Left lung (tissue), 10 donors: ENCODE data around the gene WWTR1. TPM values are rescaled to one million over a fixed set of nuclear protein-coding genes. Genes with fewer than 3 reads are reported as not detected.
A peak's percentile ranks its signal among the peaks of the same experiment; 100 is the strongest.

Experiments used
- ATAC-seq: fragments of 200-7000 bp; cut with Tn5 transposase; one replicate; pipeline ENCODE4 v1.9.1; 2020; ENCODE audit warnings: moderate library complexity
- DNase-seq, 4 donors: peaks; one replicate each; pipeline ENCODE4 v3.0.0-alpha.2; 2013 to 2020
- H3K27ac ChIP-seq, 2 donors: fragments of 200-600 bp; sonication (generic) in 1 of 2; one replicate each; pipeline versions ENCODE4 v1.5.0 to v1.8.0; 2020 to 2021
- H3K27me3 ChIP-seq, 2 donors: fragments of 200-600 bp; sonication (generic) in 1 of 2; one replicate each; pipeline versions ENCODE4 v1.5.0 to v1.8.0; 2020 to 2021
- H3K36me3 ChIP-seq, 2 donors: fragments of 200-600 bp; sonication (generic) in 1 of 2; one replicate each; pipeline versions ENCODE4 v1.5.0 to v1.8.0; 2020 to 2021
- H3K4me1 ChIP-seq, 2 donors: fragments of 200-600 bp; one replicate each; pipeline ENCODE4 v1.8.0; 2021
- H3K4me3 ChIP-seq, 2 donors: fragments of 200-600 bp; sonication (generic) in 1 of 2; one replicate each; pipeline versions ENCODE4 v1.5.0 to v1.8.0; 2020 to 2021; ENCODE audit warnings: mild to moderate bottlenecking in 1 of 2
- H3K9me3 ChIP-seq, 2 donors: fragments of 200-600 bp; sonication (generic) in 1 of 2; one replicate each; pipeline versions ENCODE4 v1.5.0 to v1.8.0; 2020 to 2021
- intact Hi-C, 2 donors: fragments of 100-400 bp; cut with DNase I; formaldehyde crosslinking; loops; one replicate each; pipeline versions ENCODE4 v1.11.2 to v1.14.2; 2022
- polyA plus RNA-seq, 6 donors: library from polyadenylated mRNA; unstranded; fragments of 120-200 nt; gene quantifications; one replicate each; pipeline ENCODE4 v1.2.1, GENCODE V29; 2013; ENCODE audit not compliant: insufficient read length in 6 of 6
- total RNA-seq, 2 donors: library from RNA; stranded (reverse); fragmentation: NEBNext Ultra II Directional; extraction: Animal tissue kit (Norgen Biotek cat#: 25700); gene quantifications; one replicate each; pipeline ENCODE4 v1.2.1, GENCODE V29; 2021
- TF ChIP-seq, protein P1 (sequence below), 2 donors: fragments of 200-600 bp; sonication (generic) in 1 of 2; IDR thresholded peaks; one replicate each; pipeline versions ENCODE4 v1.5.0 to v1.8.0; 2021; ENCODE audit warnings: antibody characterized with exemption in 2 of 2
- donor health status: DM: no; HTN: yes; CAD: no.
- donor health status: DM: no; HTN: no; CAD: no.

Gene WWTR1
- total and polyA plus RNA-seq, 8 donors = 74.2 to 124 (median 107) TPM

GRCh38 chr3:149619136-149619535, 38.7 kb downstream of the WWTR1 start:
- intact Hi-C loops = no loop called here
- peaks cover 4 to 32% of the 10 kb centered on the region in 2 donors for H3K4me1 ChIP-seq
- TF ChIP-seq, protein P1, sequence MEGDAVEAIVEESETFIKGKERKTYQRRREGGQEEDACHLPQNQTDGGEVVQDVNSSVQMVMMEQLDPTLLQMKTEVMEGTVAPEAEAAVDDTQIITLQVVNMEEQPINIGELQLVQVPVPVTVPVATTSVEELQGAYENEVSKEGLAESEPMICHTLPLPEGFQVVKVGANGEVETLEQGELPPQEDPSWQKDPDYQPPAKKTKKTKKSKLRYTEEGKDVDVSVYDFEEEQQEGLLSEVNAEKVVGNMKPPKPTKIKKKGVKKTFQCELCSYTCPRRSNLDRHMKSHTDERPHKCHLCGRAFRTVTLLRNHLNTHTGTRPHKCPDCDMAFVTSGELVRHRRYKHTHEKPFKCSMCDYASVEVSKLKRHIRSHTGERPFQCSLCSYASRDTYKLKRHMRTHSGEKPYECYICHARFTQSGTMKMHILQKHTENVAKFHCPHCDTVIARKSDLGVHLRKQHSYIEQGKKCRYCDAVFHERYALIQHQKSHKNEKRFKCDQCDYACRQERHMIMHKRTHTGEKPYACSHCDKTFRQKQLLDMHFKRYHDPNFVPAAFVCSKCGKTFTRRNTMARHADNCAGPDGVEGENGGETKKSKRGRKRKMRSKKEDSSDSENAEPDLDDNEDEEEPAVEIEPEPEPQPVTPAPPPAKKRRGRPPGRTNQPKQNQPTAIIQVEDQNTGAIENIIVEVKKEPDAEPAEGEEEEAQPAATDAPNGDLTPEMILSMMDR (IDR thresholded peaks at IDR 0.05) = no peak

GRCh38 chr3:149618151-149619123, 39.4 kb downstream of the WWTR1 start:
- TF ChIP-seq, protein P1 (IDR thresholded peaks at IDR 0.05) = no peak
- H3K36me3 ChIP-seq = no peaks in the 10 kb centered on the region
- H3K27ac ChIP-seq = peak overlapping the region; percentile 1 to 29
- no peak overlapping the region for H3K4me3 ChIP-seq
- H3K4me1 ChIP-seq = peaks cover 4 to 32% of the 10 kb centered on the region in 2 donors
- DNase-seq (no peak), ATAC-seq (peak; percentile 17)
- intact Hi-C loops = no loop called here
- no peaks in the 10 kb centered on the region for H3K9me3 ChIP-seq
- peaks cover 0 to 81% of the 10 kb centered on the region in 2 donors for H3K27me3 ChIP-seq

More at GRCh38 chr3:149619136-149619535, 38.7 kb downstream of the WWTR1 start:
- peak overlapping the region in 1 of 2 donors; percentile 29 for H3K27ac ChIP-seq
- H3K36me3 ChIP-seq = no peaks in the 10 kb centered on the region
- H3K27me3 ChIP-seq = peaks cover 0 to 81% of the 10 kb centered on the region in 2 donors
- ATAC-seq = no peak
- no peak for DNase-seq
- no peak overlapping the region for H3K4me3 ChIP-seq
- no peaks in the 10 kb centered on the region for H3K9me3 ChIP-seq

DNA sequence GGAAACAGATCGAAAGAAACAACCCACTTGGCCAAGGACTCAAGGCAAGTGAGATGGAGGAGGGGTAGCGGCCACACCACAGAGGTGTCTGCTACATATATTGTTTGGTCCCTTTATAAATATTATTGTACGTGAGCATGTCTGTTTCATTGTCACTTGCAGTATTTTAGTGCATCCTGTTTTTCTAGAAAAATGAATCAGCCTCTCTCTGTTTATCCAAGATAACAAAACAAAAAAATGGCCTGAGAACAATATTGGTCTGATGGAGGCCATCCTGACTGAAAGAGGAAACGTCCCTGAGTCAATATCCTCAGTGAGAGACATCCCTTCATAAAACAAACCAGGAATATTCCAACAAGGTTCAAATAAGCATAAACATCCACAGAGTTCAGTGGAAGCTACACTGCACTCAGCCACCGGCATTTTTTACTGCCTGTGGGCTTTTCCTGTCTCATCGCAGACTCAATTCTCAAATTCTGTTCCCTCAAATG, 42.0 kb downstream of the WWTR1 start:
- H3K4me3 ChIP-seq = no peak overlapping the region
- peak overlapping the region; percentile 39 to 57 for H3K27ac ChIP-seq
- intact Hi-C loops = no loop called here
- peak; percentile 37 for ATAC-seq
- TF ChIP-seq, protein P1 (IDR thresholded peaks at IDR 0.05) = no peak
- no peaks in the 10 kb centered on the region for H3K9me3 ChIP-seq
- H3K36me3 ChIP-seq = no peaks in the 10 kb centered on the region
- DNase-seq = no peak
- peaks cover 4 to 25% of the 10 kb centered on the region in 2 donors for H3K4me1 ChIP-seq
- H3K27me3 ChIP-seq = peaks cover 0 to 79% of the 10 kb centered on the region in 2 donors

DNA sequence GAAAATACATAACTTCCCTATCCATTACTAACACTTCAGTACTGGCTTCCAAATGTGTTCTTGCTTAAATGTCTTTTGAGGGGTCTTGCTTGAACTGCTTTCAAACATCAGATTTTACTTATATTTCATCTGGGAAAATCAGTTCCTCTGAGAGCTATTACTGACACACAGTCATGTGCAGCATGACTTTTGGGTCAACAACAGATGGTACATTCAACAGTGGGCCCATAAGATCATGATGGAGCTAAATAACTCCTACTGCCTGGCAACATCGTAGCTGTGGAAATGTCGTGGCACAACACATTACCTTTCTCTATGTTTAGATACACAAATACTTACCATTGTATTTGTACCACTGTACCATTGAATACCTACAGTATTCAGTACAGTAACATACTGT, 43.8 kb downstream of the WWTR1 start:
- no peak for DNase-seq
- intact Hi-C loops = no loop called here
- no peak overlapping the region for H3K27ac ChIP-seq

More for the DNA sequence above, 43.8 kb downstream of the WWTR1 start:
- Histone ChIP-seq H3K36me3 (no peaks in the 10 kb centered on the region), H3K27me3 (peaks cover 0 to 68% of the 10 kb centered on the region in 2 donors), H3K4me3 (no peak overlapping the region), H3K4me1 (peaks cover 4 to 31% of the 10 kb centered on the region in 2 donors), H3K9me3 (no peaks in the 10 kb centered on the region)
- TF ChIP-seq, protein P1 (IDR thresholded peaks at IDR 0.05) = no peak
- no peak for ATAC-seq
